GM21515 (cell line): ENCODE results near the gene PNMT.
A peak's percentile ranks its signal among the peaks of the same experiment; 100 is the strongest.

Experiments
- ATAC-seq: cut with Tn5 transposase; IDR thresholded peaks from one replicate; pipeline ENCODE4 v1.9.1; 2021; ENCODE audit not compliant: unreplicated experiment

PNMT gene, protein sequence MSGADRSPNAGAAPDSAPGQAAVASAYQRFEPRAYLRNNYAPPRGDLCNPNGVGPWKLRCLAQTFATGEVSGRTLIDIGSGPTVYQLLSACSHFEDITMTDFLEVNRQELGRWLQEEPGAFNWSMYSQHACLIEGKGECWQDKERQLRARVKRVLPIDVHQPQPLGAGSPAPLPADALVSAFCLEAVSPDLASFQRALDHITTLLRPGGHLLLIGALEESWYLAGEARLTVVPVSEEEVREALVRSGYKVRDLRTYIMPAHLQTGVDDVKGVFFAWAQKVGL

DNA sequence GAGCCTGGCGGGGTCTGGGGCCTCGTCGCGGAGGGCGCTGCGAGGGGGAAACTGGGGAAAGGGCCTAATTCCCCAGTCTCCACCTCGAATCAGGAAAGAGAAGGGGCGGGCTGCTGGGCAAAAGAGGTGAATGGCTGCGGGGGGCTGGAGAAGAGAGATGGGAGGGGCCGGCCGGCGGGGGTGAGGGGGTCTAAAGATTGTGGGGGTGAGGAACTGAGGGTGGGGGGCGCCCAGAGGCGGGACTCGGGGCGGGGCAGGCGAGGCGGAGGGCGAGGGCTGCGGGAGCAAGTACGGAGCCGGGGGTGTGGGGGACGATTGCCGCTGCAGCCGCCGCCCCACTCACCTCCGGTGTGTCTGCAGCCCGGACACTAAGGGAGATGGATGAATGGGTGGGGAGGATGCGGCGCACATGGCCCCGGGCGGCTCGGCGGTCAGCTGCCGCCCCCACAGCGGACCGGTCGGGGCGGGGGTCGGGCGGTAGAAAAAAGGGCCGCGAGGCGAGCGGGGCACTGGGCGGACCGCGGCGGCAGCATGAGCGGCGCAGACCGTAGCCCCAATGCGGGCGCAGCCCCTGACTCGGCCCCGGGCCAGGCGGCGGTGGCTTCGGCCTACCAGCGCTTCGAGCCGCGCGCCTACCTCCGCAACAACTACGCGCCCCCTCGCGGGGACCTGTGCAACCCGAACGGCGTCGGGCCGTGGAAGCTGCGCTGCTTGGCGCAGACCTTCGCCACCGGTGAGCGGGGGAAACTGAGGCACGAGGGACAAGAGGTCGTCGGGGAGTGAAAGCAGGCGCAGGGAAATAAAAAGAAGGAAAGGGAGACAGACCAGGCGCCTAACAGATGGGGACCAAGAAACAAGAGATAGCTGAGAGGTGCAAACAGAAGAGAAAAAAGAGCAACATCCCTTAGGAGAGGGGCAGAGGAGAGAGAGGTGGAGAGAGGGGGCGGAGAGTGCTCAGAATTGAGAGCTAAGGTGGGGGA lies at the start of gene PNMT:
Gene PNMT (plus strand): TSS at position 509 of the 980 bp plus-strand sequence. CDS start 23 bp downstream, at position 532.
- no peak for ATAC-seq

DNA sequence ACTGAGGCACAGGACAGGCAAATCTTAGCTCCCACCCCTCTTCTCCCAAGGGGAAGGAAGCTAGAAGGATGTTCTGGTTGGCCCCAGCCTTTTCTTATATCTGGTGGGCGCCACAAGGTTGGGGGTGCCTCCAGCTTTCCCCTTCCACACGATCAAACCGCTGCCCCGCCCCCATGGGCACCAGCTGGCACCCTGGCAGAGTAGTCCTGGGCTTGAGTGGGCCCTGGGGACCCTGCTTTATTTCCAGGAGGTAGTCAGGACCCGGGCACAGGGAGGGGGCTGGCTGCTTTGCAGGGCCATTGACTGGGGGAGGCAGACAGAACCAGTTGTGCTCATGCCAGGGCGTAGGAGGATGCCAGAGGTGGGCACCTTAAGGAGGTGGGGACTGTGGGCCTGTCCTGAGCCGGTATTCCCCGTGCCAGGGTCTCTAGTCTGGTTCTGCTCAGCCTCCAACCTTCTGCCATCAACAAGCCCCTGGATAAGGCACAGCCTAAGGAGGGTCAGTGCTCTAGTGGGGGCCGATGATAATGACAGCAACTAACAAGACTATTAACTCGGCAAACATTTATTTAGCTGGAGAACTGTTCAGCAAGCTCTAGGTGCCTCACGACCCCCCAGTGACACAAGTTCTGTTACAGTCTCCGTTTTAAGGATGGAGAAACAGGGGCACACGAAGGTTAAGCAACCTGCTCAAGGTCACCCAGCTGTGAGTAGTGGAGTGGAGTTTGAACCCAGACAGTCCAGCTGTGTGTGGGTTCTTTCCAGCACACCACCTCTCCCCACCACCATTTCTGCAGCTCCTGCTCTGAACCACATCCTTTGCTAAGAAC lies 49.1 kb upstream of the PNMT start:
- ATAC-seq: no peak

DNA sequence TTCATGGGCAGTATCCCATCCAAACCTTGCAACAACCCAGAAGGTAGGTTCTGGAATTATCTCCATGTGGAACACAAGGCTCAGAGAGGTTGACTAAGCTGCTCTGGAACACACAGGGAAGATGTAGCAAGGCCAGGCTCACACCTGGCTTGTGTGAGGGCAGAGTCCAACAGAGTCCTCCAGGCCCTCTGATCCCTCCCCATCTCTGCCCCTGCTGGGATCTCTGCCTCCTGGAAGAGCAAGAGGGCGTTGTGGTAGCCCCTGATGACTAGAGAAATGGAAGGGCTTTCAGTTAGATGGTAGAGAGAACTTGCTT lies 48.5 kb upstream of the PNMT start:
- no peak for ATAC-seq

DNA sequence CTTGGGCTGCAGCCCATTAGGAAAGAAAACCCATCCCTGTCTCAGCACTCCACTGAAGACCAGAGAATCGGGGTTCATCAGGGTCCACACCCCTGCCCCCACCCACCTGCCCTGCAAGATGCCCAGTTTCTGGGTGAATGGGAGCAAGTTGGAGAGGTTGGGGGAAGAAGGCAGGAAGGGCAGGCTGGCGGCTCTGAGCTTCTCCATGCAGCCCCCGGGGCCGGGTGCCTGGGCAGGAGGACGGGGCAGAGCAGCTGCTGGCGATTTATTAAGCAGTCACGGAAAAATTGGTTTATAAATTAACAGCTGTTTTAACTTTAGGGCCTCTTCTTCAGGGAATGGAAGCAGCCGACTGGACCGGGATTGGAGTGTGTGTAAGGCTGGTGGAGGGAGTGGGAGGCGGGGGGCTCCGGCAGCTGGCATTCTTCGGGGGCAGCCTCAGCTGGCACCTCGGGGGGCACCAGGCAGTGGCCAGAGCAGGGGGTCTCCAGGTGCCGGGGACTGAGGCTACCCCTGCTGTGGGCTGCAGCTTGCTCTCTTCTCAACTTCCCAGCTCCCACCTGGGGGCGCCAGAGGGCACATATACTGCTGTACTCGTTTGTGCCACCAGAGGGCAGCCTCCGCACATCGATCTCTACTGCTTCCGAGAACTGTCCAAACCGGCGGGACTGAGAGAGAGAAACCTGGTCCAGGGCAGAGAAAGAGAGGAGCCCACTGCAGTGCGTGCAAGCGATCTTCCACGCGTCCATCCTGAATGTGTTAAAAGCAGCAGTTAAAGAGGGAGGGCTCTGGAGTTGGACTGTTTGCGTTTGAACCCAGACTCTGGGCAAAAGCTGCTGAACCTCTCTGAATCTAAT lies 46.5 kb upstream of the PNMT start:
- peak; percentile 53 for ATAC-seq

DNA sequence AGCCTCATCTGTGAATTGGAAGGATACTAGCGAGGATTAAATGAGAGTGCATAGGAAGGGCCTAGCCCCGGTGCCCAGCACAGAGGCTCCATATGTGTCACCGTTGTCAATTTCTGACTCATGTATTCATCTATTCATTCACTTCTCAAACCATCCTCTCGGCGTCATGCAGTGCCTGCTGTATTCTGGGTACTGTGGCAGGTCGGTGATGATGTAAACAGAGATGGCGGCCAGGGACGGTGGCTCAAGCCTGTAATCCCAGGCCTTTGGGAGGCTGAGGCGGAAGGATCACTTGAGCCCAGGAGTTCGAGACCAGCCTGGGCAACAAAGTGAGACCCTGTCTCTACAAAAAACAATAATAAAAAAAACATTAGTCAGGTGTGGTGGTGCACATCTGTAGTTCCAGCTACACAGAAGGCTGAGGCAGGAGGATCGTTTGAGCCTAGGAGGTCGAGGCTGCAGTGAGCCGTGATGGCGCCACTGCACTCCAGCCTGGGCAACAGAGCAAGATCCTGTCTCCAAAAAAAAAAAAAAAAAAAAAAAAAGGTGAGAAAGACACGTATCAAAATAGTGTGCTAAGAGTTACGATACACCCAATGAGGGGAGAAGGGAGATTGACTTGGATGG lies 45.8 kb upstream of the PNMT start:
- ATAC-seq: peak; percentile 6

DNA sequence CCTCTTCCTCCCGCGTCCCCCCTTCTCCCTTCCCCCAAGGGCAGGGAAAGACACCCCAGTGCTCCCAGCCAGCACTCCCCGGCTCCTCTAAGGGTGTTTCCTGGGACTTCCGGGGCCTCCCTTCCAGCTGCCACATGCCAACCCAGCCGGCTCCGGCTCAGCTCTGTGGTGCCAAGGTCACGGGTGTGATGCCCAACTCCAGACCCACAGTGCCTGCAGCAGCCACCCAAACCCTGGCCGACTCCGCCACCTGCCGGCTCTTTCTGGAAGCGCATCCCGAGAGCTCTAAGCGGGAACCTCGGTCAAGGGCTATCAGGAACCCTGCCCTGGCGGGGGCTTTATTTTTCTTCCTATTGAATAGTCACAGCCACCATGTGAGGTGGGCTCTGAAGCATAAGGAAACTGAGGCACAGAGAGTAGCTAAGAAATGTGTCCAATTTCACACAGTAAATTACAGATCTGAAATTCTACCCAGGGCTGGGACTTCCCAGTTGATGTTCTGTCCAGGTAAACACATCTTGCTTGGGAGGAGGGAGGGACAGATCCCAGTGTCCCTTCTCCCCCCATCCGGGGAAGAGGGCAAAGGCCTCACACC lies 44.8 kb upstream of the PNMT start:
- no peak for ATAC-seq

DNA sequence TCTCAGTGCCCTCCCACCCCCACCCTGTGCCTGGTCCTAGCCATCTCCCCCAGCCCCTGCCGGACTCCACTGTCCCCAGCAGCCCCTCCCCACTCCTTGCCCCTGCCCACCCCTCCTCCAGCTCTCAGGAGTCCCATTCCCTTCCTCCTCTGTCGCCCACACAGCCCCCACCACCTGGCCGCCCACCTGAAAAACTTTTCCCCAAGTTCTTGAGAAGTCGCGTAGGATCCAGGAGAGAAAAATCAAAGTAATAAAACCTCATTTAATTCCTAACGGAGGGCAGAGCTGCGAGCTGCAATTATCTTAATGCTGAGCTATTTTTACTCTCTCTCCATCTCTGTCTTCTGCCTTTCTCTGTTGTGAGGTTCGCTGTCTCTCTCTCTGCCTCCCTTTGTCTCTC lies 43.9 kb upstream of the PNMT start:
- ATAC-seq: no peak

DNA sequence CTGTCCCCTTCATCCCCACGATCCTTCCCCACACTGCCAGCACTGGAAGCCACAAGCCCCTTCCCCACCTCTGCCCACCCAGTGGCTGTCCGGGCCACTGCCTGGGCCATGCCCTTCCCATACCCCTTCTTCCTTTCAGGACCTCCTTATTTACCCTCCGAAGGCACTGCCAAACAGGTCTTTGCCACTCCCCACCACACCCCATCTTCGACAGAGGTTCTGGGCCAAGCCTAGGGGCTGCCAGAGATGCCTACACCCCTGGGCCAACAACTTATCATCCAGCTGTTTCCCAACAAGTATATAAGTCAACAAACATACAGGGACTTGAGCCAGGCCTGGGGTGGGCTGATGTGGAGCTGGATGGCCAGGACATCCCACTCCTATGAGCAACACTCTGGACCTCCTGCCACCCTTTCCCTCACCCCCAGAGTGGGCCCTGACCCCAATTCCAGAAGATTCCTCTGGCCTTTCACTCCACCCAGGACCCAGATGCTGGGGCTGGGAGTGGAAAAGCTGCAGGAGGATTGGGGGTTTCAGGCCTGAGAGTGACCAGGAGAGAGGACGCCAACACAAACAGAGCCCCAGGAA lies 43.0 kb upstream of the PNMT start:
- no peak for ATAC-seq

DNA sequence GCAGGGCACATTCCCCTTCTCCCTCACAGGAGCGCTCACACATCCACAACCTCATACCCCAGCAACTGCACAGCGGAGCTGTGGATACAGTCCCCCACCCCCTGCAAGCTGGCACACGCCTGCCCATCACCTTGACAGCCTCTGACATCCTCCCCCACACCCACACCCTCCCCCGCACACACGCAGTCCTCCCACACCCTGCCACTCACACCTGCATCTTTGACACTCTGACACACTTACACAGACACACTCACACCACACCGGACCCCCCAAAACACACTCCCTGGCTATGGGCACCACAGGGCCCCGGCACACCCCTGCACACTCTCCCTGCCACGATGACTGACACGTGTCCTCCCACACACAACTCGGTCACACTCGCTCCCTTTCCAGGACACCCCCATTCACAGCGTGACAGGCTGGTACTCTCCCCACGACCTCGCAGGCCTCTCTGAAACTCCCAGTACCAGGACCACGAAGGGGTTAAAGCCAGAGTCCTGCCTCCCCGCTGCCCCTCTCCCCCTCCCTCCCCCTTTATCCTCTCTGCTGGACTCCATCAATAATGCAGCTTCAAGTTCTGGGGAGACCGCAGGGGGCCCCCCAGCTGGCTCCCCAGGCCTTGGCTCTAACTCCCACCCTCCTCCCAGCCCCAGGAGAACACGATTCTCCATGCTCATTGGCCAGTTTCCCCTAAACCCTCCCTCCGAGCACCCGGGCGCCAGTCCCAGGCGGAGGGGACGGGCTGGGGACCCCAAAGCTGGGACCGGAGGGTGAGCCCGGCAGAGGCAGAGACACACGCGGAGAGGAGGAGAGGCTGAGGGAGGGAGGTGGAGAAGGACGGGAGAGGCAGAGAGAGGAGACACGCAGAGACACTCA lies 41.8 kb upstream of the PNMT start, which contains the start of gene PPP1R1B:
Gene PPP1R1B (plus strand): TSS at position 782 of the 876 bp plus-strand sequence. CDS start 441 bp downstream, outside the sequence.
- no peak for ATAC-seq

DNA sequence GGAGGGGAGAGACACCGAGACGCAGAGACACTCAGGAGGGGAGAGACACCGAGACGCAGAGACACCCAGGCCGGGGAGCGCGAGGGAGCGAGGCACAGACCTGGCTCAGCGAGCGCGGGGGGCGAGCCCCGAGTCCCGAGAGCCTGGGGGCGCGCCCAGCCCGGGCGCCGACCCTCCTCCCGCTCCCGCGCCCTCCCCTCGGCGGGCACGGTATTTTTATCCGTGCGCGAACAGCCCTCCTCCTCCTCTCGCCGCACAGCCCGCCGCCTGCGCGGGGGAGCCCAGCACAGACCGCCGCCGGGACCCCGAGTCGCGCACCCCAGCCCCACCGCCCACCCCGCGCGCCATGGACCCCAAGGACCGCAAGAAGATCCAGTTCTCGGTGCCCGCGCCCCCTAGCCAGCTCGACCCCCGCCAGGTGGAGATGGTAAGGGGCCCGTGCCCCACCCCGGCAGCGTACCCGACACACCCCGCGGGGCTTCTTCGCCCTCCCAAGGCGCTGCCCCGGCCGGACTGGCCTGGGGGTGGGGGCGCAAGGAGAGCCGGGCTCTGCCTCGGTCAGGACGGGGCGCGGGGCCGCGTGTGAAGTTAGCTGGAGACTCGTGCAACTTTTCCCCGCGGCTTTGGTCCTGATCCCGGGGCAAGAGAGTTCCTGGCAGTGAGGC lies 41.1 kb upstream of the PNMT start:
- ATAC-seq: no peak

DNA sequence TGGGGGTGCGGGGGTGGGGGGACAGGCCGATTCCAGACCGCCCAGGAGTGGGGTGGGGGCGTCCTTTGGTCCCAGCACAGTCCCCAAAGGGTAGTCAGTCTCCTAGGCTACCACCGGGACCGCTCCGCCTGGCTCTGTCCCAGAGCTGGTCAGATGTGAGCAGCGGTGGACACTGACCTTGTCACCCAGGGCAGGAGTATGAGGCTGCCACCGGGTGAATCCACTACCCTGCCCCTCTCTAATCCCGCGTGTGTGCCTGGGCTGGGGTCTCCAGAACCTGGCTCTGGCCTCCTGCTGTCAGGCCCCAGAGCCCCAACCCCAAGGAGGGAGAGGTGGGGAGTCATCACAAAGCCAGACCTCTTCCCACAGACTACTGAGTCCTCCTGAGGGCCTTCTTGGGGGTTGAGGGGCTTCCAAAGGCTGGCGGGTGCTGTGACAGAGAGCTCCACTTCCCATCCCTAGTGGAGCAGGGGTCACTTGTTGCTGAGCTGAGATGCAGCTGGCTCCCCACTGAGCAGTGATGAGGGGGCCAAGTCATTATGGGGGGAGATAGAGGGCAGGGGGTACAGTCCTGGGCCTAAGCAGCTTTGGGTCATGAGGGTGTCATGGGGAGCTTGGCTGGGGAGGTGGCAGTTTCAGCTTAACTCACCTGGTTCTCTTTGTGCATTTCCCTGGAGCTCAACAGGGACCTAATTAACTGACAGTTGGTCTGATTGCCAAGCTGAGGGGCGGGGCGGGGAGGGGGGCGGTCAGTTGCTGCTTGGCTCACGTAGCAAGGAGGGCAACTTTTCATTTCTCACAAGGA lies 40.3 kb upstream of the PNMT start:
- ATAC-seq: no peak

DNA sequence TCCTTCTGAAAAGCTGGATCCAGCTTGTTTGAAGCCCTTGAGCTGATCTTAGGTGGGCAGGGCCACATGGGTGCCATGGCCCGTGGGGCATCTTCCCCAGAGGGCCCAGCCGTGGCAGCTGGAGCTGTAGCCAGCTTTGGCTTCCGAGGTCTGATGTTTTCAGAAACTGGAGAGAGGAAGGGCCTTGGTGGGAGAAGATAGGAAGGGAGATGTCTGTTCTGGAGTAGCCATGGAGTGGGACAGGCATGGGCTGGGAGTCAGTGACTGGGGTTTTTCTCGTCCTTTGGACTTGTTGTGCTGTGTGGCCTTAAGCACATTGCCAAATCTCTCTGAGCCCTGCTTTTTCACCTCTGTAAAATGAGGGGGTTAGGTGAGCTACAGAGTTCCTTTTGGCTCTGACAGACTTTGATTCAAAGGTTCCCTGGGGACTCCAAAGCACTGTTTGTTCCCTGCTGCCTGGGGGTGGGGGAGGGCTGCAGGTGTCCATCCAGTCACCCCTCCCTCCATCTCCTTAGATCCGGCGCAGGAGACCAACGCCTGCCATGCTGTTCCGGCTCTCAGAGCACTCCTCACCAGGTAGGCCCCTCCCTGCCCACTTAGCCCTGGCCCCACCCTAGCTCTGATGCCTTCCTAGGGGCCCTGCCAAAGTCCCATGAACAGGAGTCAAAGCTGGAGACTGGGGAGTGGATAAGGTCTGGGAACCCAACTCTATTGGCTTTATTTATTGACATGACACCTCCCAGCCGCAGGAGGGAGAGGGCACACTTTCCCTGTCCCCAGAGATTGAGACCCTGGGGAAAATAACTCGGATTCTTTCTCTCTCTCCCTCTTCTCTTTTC lies 39.4 kb upstream of the PNMT start:
- no peak for ATAC-seq

DNA sequence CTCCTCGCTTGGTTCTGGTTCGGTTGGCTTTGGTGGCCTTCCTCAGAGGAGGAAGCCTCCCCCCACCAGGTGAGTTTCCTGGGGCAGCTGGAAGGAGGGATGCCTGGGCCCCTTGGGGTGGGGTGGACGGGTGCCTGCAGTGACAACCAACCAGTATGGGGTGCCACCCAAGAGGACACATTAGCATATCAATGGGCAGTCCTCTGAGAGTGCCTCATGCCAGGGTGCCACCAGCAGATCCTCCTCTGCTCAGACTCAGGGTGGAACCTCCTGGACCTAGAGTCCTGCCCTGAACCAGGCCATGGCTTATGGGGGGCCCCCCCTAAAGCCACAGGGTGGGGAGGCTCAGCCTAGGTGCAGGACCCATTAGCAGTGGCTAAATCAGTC lies 38.8 kb upstream of the PNMT start:
- ATAC-seq: no peak

DNA sequence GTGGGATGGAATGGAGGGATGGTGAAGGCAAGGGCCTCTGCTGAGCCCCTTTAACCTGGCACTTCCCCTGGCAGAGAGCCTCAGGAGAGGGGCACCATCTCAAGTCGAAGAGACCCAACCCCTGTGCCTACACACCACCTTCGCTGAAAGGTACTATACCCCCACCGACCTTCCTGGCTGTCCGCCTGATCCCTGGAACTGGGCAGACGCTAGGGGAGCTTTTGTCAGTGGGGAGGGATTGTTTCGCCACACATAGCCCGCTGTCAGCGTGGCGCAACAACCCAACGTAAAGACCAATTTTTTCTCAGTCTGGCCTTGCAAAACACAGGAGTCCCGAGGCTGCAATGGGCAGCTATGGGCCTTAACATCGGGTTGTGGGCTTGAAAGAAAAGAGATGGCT lies 38.4 kb upstream of the PNMT start:
- no peak for ATAC-seq

DNA sequence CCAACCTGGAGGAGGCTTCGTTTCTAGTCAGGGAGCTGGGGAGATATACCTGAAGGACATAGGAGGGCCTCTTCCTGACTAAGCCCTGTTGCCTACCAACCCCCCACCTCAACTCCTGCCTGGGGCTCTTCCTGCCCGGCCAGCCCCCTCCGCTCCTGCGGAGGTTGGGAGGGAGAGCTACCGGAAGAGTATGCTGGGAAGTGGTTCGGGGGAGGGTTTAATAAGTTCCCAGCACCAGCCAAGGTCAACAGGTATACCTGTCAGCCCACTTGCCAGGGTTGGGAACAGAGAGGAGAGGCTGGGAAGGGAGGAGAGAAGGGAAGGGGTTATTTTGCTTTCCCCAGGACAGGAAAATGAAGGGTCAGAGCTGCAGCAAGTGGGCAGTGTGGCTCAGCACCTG lies 36.9 kb upstream of the PNMT start:
- no peak for ATAC-seq
